HepG2 (cell line): ENCODE data around the gene MYOM1. TPM values are rescaled to one million over a fixed set of nuclear protein-coding genes. Genes with fewer than 3 reads are reported as not detected.

Experiments used
- ARHGAP35 ChIP-seq: sonication (generic); formaldehyde crosslinking; IDR thresholded peaks from 2 replicates; pipeline ENCODE4 v1.9.0; 2022; ENCODE audit warnings: mild to moderate bottlenecking, inconsistent platforms, moderate library complexity, missing genetic modification reagents, borderline replicate concordance
- ARNT ChIP-seq: fragments of 450-650 bp; IDR thresholded peaks from 2 replicates; pipeline ENCODE4 v1.6.1; 2017
- ASH2L ChIP-seq: fragments of 300-600, 200-600 bp; sonication (generic); IDR thresholded peaks from 2 replicates; pipeline ENCODE4 v1.7.0; 2017; ENCODE audit warnings: low read depth, mild to moderate bottlenecking, moderate library complexity, mixed read lengths, low read length; ENCODE audit not compliant: insufficient read length
- BCL6 ChIP-seq: IDR thresholded peaks from 2 replicates; pipeline ENCODE4 v1.6.1; 2016; ENCODE audit warnings: missing genetic modification reagents, missing compliant biosample characterization
- E2F5 ChIP-seq: sonication (generic); formaldehyde crosslinking; conservative IDR thresholded peaks from 2 replicates; pipeline ENCODE4 v1.4.0; 2020; ENCODE audit warnings: missing genetic modification reagents
- FOXJ3 ChIP-seq: sonication (generic); formaldehyde crosslinking; IDR thresholded peaks from 2 replicates; pipeline ENCODE4 v1.4.0; 2020; ENCODE audit warnings: missing genetic modification reagents, mild to moderate bottlenecking, borderline replicate concordance
- FOXP4 ChIP-seq: sonication (generic); formaldehyde crosslinking; IDR thresholded peaks from 2 replicates; pipeline ENCODE4 v1.4.0; 2020; ENCODE audit warnings: missing genetic modification reagents
- HCFC1 ChIP-seq: fragments of 150-350 bp; IDR thresholded peaks from 2 replicates; pipeline ENCODE4 v1.6.1; 2014; ENCODE audit warnings: low read depth, low read length
- HNRNPUL1 ChIP-seq: fragments of 200-400 bp; formaldehyde crosslinking; IDR thresholded peaks from 2 replicates; pipeline ENCODE4 v1.6.1; 2017; ENCODE audit warnings: low read depth, mild to moderate bottlenecking, low read length, moderate library complexity
- KDM5B ChIP-seq: sonication (generic); formaldehyde crosslinking; IDR thresholded peaks from 2 replicates; pipeline ENCODE4 v1.4.0; 2020; ENCODE audit warnings: missing genetic modification reagents, mild to moderate bottlenecking, borderline replicate concordance
- SMAD3 ChIP-seq: sonication (generic); formaldehyde crosslinking; IDR thresholded peaks from 2 replicates; pipeline ENCODE4 v1.4.0; 2020; ENCODE audit warnings: missing genetic modification reagents
- TARDBP ChIP-seq: sonication (generic); formaldehyde crosslinking; IDR thresholded peaks from 2 replicates; pipeline ENCODE4 v1.8.0; 2022; ENCODE audit warnings: mild to moderate bottlenecking, missing genetic modification reagents
- TFDP2 ChIP-seq: sonication (generic); formaldehyde crosslinking; IDR thresholded peaks from 2 replicates; pipeline ENCODE4 v1.4.0; 2020; ENCODE audit warnings: missing genetic modification reagents
- THAP7 ChIP-seq: sonication (generic); formaldehyde crosslinking; IDR thresholded peaks from 2 replicates; pipeline ENCODE4 v1.8.1; 2023; ENCODE audit warnings: mild to moderate bottlenecking, missing genetic modification reagents
- ZFP90 ChIP-seq: sonication (generic); formaldehyde crosslinking; IDR thresholded peaks from 2 replicates; pipeline ENCODE4 v1.8.0; 2022; ENCODE audit warnings: missing genetic modification reagents, mild to moderate bottlenecking, inconsistent platforms, borderline replicate concordance
- ZIK1 ChIP-seq: sonication (generic); formaldehyde crosslinking; IDR thresholded peaks from 2 replicates; pipeline ENCODE4 v1.5.0; 2020; ENCODE audit warnings: mild to moderate bottlenecking, low read depth, missing genetic modification reagents, borderline replicate concordance
- ZNF18 ChIP-seq: sonication (generic); formaldehyde crosslinking; IDR thresholded peaks from 2 replicates; pipeline ENCODE4 v1.8.0; 2022; ENCODE audit warnings: mild to moderate bottlenecking, missing genetic modification reagents; ENCODE audit not compliant: insufficient replicate concordance
- ZNF383 ChIP-seq: sonication (generic); formaldehyde crosslinking; IDR thresholded peaks from 2 replicates; pipeline ENCODE4 v1.4.0; 2020; ENCODE audit warnings: missing genetic modification reagents, mild to moderate bottlenecking, borderline replicate concordance
- ZNF605 ChIP-seq: sonication (generic); formaldehyde crosslinking; IDR thresholded peaks from 2 replicates; pipeline ENCODE4 v1.8.0; 2022; ENCODE audit warnings: mild to moderate bottlenecking, missing genetic modification reagents
- ZNF879 ChIP-seq: sonication (generic); formaldehyde crosslinking; IDR thresholded peaks from 2 replicates; pipeline ENCODE4 v1.8.1; 2023; ENCODE audit warnings: missing genetic modification reagents
- ZSCAN20 ChIP-seq: sonication (generic); formaldehyde crosslinking; IDR thresholded peaks from 2 replicates; pipeline ENCODE4 v1.4.0; 2020; ENCODE audit warnings: missing genetic modification reagents, mild to moderate bottlenecking, borderline replicate concordance
- ZSCAN9 ChIP-seq: IDR thresholded peaks from 2 replicates; pipeline ENCODE4 v1.6.1; 2016; ENCODE audit warnings: borderline replicate concordance
- polyA plus RNA-seq, 8 experiments: library from polyadenylated mRNA; depleted of rRNA in 3 of 8; stranded (reverse) in 7 of 8; unstranded in 1 of 8; fragments of >200 nt; fragmentation: Illumina TruSeq in 4 of 8; extraction: Trizol in 4 of 8; gene quantifications; 2 replicates each; pipeline versions ENCODE4 v1.2.1 to v1.2.3, GENCODE V29; 2011 to 2016; ENCODE audit warnings: low read depth in 4 of 8, missing spikeins in 1 of 8, mixed read lengths in 1 of 8; ENCODE audit not compliant: insufficient read depth in 1 of 8
- total RNA-seq, 5 experiments: library from RNA; depleted of rRNA; stranded (reverse); fragments of >200 nt; fragmentation: Illumina TruSeq; extraction: Trizol; gene quantifications; 2 replicates each; pipeline ENCODE4 v1.2.3, GENCODE V29; 2016; ENCODE audit warnings: low read depth in 1 of 5

MYOM1 gene
- total and polyA plus RNA-seq, 2 of the 13 experiments (the other 11 are each of a cell fraction or from before 2014, with no cell fraction given) = 0.46 to 0.98 TPM

GRCh38 chr18:3261373-3262233 lies 41.8 kb upstream of the MYOM1 start, which contains the start of gene MYL12B (continued):
- peak; percentile 52; the same call in 1 of the 2 replicates for TF ChIP-seq HCFC1
- peak; percentile 31; the same call in 1 of the 2 replicates for TF ChIP-seq ZFP90 (CRISPR knock-in tag)
- TF ChIP-seq ZNF605 (CRISPR knock-in tag) = peak; percentile 82; the same call in 1 of the 2 replicates
- no peak for TF ChIP-seq BCL6 (CRISPR knock-in tag)
- 0 out of 2 replicates have a peak, but pooled peaks have one; percentile 48 for TF ChIP-seq HNRNPUL1
- TF ChIP-seq ZNF879 (CRISPR knock-in tag) = no peak
- TF ChIP-seq ZIK1 = peak; percentile 85; the same call in 1 of the 2 replicates
- peak; percentile 81 for TF ChIP-seq ASH2L
- TF ChIP-seq ZNF383 (CRISPR knock-in tag) = no peak
- TF ChIP-seq ARHGAP35 = 0 out of 2 replicates have a peak, but pooled peaks have one; percentile 29
- TF ChIP-seq E2F5 (CRISPR knock-in tag) = peak; percentile 46
- TF ChIP-seq ARNT = no peak
- peak; percentile 20; the same call in 1 of the 2 replicates for TF ChIP-seq TARDBP (CRISPR knock-in tag)
- TF ChIP-seq THAP7 (CRISPR knock-in tag) = no peak
- peak; percentile 79 for TF ChIP-seq KDM5B (CRISPR knock-in tag)
- TF ChIP-seq ZSCAN20 = no peak; the same call in 1 of the 2 replicates
- peak; percentile 64; the same call in 1 of the 2 replicates for TF ChIP-seq SMAD3 (CRISPR knock-in tag)
- TF ChIP-seq ZSCAN9 (CRISPR knock-in tag) = 0 out of 2 replicates have a peak, but pooled peaks have one; percentile 58
- peak; percentile 59 for TF ChIP-seq FOXP4 (CRISPR knock-in tag)
- TF ChIP-seq TFDP2 (CRISPR knock-in tag) = peak; percentile 15; the same call in 1 of the 2 replicates
- 0 out of 2 replicates have a peak, but pooled peaks have one; percentile 36 for TF ChIP-seq FOXJ3
- peak; percentile 66 for TF ChIP-seq ZNF18
